ENCODE results near the gene DHRS2.
"Not testable (repeated sequence)": the region's sequence is repeated elsewhere in the genome, so short reads cannot be mapped to it uniquely, and the experiment has no call there.

Gene DHRS2, protein sequence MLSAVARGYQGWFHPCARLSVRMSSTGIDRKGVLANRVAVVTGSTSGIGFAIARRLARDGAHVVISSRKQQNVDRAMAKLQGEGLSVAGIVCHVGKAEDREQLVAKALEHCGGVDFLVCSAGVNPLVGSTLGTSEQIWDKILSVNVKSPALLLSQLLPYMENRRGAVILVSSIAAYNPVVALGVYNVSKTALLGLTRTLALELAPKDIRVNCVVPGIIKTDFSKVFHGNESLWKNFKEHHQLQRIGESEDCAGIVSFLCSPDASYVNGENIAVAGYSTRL

DNA sequence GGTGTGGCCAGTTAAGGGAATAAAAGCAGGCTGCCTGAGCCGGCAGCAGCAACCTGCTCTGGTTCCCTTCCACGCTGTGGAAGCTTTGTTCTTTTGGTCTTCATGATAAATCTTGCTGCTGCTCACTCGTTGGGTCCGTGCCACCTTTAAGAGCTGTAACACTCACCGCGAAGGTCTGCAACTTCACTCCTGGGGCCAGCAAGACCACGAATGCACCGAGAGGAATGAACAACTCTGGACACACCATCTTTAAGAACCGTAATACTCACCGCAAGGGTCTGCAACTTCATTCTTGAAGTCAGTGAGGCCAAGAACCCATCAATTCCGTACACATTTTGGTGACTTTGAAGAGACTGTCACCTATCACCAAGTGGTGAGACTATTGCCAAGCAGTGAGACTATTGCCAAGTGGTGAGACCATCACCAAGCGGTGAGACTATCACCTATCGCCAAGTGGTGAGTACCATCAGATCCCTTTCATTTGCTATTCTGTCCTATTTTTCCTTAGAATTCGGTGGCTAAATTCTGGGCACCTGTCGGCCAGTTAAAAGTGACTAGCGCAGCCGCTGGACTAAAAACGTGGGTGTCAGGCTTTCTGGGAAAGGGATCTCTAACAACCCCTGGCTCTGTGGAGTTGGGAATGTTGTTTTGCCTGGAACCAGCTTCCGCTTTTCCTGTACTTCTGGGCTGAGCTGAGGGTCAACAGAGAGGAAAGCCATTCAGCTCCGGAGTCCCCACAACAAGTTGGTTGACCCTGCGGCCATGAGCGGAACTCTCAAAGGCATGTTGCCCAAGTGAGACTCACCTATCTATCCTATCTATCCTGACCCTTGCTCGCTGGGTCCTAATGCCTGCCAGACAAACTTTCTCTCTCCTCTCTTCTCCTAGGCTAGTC lies at the start of gene DHRS2:
Gene DHRS2, plus strand, starts transcription at position 48 of the 895 bp plus-strand sequence. CDS start 2,501 bp downstream, outside the sequence.
- no peak for DNase-seq

DNA sequence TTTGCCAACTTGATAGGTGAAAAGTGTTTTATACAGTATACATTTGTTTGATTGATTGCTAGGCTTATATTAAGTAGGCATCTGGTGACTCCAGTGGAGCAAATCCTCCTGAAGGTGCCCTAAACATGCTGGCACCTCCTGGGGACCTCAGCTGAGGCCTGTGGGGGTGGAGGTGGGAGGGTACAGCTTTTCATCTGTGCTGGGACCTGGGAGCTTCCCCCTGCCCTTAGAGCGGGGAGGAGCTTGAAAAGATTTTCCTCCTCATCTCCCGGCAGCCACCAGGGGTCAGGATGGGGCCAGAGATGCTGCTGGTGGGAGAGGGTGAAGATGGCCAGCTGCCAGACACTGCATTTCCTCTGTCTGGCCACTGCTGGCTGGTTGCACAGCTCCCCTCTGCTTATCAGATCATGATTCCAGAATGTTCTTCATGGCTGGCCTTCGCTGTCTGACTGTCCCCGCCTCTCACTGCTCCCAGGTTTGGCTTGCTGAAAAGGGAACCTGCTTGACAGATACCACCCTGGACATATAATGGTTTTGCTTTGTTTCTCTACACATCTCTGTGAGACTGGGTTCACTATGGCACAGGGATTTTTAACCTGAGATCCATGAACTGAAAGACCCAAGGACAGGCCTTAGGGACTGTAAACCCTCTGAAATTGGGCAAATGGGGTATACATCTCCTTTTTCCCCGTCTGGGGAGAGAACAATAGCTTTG lies 47.1 kb upstream of the DHRS2 start:
- DNase-seq, result peak; percentile 86 to 89

DNA sequence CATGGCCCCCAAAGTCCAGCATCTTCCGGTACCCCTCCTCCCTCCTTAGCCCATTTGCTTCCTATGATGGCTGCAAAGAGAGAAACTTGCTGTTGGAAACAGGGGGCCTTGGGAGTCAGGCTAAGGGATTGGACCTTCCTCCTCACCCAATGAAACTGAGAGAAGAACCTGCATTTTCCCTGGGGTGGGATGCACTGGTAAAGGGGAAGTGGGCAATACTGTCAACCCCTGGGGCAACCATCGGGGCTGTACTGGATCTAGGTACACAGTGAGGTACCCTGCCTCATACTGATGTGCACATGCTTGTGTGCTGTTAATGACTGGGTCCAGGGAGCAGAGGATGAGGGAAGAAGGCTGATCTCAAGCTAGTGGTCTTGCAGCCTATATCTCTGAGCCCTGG lies 46.6 kb upstream of the DHRS2 start:
- no peak for DNase-seq

DNA sequence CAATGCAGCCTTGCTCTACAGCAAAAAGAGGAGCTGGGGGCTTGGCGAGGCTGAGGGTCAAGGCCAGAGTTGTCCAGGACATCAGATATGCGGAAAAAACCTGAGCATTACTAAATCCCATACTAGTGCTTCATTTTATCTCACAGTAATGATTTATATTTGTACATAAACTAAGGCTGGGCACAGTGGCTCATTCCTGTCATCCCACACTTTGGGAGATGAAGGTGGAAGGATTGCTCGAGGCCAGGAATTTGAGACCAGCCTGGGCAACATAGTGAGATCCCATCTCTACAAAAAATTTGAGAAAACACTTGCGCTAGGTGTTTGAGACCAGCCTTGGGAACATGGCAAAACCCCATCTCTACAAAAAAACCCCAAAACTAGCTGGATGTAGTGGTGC lies 46.0 kb upstream of the DHRS2 start:
- DNase-seq, result no peak

DNA sequence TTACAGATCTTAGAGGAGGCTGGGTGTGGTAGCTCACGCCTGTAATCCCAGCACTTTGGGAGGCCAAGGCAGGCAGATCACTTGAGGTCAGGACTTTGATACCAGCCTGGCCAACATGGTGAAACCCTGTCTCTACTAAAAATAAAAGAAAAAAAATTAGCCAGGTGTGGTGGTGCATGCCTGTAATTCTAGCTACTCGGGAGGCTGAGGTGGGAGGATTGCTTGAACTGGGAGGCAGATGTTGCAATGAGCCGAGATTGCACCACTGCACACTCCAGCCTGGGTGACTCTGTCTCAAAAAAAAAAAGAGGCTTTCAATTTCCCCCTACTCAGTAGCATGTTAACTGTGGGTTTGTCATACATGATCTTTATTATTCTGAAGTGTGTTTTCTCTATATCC lies 42.0 kb upstream of the DHRS2 start:
- not testable (repeated sequence) for DNase-seq

DNA sequence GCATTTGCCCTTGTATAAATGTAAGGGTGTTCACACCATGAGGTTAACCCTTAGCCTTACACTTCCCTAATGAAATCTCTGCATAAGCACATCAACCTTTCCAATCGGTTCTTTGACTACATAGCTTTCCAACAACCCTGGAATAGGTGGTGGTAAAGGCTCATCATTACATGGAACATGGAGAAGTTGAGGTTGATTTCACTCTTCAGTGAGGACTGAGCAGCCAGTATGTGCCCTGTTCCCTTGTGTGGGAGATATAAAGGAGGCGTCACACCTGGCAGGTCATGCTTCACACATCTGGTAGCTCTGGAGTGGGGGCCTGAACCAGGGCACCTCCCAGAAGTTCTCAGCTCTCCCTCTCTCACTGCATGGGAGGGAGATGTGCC lies 35.8 kb upstream of the DHRS2 start:
- no peak for DNase-seq

DNA sequence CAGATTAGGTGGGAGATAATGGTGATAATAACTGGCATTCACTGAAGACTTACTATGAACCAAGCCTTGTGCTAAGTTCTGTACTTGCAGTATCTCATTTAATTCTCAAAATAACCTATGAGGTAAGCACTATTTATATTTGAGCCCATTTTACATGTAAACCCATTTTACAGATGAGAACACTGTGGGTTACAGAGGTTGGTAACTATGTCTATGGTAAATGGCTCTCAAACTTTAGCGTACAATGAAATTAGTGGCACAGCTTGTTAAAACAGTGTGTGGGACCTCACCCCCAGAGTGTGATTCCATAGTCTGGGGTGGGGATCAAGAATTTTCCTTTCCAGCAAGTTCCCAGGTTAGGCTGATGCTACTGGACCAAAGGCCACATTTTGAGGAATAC lies 35.4 kb upstream of the DHRS2 start:
- no peak for DNase-seq

DNA sequence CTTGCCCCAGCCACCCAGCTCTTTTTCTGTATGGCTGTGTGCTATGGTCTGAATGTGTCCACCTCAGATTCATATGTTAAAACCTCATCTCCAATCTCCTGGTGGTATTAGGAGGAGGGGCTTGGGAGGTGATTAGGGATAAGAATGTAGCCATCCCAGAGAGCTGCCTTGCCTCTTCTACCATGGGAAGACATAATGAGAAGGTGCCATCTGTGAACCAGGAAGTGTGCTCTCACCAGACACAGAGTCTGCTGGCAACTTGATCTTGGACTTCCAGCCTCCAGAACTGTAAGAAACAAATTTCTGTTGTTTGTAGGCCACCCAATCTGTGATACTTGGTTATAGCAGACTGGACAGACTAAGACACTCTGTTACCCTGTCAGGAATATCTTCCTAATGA lies 34.7 kb upstream of the DHRS2 start:
- DNase-seq, result no peak

DNA sequence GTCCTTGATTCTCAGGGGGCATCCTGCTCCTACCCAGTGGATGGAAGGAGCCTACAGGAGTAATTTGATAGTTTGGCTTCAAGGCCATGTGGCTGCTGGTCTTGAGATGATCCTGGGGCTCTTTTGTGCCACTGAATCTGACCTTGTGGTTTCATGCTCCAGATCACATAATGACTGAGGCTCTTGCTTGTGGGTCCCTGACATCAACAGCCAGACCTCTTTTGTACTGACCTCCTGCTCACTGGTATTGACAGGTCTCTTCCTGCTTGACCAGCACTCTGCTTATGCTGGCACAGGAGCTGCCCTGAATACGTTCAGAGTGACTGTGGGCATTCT lies 34.4 kb upstream of the DHRS2 start:
- DNase-seq, result no peak

DNA sequence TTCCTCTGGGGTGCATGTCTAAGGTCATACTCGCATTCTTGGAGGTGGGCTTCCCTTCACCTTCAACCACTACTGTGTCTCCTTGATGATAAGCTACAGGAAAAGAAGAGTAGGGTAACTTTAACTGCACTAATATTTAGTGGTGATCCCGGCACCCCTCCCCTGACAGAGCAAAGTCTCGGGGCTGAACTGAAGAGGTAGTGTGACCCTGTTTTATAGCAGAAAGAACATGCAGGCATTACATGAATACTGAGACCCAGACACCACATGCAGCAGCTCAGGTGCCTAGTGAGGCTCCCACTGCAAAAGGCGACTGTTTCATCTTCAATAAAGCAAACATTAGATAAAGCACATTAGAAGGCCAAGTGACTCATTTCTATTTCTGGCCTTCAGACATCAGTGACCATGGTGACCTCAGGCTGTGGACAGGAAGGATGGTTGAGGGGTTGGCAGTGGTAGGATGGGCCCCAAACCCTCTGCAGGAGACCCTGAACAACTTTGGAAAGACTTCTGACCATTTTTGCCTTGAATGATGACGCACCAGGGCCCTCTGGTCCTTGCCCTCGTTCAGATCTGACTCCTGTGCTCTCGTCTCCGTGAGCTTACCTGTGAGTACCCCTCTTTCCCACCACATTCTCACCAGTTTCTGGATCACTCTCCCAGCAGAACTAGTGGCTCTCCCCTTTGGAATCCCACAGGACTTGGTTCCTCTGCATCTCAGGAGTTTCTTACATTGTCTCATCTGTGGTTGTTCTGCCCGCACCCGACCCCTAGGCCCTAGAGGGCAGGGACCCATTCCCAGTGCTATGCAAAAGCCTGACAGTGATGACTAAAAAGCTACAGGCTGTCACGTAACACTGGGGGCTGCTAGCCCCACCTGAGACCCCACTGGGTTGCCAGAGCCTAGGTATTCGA lies 33.7 kb upstream of the DHRS2 start:
- no peak for DNase-seq

DNA sequence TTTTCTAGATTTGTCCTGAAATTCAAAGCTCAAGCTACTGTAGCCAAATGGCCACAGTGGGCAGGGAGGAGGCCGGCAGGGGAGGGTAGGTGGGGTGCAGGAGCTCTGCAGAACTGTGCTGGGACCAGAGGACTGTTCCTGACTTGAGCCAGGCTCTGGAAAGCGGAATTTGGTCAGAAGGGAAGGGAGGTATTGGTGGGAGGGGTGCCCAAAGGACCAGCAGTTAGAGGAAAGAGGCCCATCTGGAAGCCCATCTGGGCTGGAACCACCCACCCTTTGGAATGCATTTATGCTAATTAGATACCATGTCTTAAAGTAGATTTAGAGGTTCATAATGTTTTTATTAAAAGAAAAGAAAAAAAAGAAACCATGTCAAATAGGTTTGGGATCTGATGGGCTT lies 33.1 kb upstream of the DHRS2 start:
- no peak for DNase-seq

DNA sequence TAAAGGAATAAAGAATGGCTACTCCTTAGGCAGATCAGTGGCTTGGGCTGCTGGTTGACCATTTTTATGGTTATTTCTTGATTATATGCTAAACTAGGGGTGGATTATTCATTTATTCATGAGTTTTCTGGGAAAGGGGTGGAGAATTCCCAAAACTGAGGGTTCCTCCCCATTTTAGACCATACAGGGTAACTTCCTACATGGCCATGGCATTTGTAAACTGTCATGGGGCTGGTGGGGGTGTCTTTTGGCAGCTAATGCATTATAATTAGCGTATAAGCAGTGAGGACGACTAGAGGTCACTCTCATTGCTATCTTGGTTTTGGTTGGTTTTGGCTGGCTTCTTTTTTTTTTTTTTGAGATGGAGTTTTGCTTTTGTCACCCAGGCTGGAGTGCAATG lies 32.0 kb upstream of the DHRS2 start:
- DNase-seq, result no peak

DNA sequence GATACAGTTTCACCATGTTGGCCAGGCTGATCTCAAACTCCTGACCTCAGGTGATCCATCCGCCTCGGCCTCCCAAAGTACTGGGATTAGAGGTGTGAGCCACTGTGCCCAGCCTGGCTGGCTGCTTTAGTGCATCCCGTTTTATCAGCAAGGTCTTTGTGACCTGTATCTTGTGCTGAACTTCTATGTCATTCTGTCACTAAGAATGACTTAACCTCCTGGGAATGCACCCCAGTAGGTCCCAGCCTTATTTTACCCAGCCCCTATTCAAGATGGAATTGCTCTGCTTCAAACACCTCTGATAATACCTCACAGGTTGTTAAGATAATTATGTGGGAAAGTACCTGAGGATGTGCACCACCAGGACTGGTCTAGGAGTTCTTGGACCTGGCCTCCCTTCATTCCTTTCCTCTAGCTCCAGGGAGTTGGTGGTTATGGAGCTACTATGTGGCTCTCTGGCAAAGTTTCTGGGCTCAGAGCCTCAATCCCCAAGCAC lies 31.4 kb upstream of the DHRS2 start:
- no peak for DNase-seq

DNA sequence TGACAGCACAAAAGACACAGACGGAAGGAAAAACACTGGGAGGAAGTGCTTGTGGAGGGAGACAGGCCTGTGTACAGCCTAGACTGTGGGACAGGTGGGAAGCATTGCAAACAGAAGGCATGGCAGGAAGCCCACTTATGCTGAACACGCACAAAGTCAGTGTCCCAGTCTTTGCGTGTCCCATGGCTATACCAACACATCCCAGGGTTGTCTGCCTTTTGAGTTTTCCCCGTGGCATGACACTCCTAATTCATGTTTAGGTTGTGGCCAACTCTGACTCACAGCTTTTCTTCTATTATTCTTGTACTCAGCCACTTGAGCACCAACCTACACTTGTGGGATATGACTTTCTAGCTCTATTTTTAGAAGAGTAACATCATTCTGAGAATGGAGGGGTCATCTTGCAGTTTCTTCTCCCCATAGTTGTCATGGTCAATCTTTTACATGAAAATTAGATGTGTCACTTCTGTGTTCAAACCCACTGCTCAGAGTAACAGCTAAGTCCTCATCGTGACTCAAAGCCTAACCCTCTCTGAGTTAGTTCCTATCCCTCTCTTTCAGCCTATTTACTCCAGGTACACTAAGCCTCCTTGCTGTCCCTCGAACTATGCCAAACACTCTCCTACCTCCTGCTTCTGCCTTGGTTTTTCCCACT lies 30.1 kb upstream of the DHRS2 start:
- DNase-seq, result no peak

DNA sequence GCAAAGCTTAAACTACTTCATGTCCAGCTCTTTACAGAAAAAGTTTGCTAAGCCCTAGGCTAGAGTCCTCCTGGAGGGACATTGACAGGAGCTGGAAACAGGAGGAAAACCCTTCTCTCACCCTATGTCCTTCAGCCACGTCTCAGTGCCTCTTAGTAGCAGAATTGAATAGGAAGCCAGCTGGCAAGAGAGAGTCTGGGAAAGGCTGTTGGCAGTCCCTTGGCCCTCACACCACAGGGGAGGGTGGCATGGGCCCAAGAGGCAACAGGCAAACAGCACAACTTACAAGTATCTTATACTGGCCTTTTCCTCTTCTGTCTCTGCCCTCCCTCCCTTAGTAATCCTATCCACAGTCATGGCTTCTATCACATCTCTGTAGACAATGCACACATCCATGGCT lies 27.7 kb upstream of the DHRS2 start:
- no peak for DNase-seq

DNA sequence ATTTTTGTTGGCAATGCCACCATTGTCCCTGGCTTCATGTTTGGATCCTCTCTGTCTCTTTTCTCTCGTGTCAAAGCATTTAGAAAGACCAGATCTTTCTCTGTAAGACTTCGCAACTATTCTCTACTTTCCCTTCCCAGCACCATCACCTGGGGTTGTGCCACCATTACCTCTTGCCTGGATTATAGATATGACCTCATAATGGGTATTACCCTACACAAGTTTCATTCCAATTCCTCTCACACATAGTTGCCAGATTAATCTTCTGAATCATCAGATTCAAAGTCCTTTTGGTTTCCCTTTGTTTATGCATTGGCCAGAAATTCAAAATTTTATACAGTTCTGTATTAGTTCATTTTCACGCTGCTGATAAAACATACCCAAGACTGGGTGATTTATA lies 27.2 kb upstream of the DHRS2 start:
- DNase-seq, result no peak

DNA sequence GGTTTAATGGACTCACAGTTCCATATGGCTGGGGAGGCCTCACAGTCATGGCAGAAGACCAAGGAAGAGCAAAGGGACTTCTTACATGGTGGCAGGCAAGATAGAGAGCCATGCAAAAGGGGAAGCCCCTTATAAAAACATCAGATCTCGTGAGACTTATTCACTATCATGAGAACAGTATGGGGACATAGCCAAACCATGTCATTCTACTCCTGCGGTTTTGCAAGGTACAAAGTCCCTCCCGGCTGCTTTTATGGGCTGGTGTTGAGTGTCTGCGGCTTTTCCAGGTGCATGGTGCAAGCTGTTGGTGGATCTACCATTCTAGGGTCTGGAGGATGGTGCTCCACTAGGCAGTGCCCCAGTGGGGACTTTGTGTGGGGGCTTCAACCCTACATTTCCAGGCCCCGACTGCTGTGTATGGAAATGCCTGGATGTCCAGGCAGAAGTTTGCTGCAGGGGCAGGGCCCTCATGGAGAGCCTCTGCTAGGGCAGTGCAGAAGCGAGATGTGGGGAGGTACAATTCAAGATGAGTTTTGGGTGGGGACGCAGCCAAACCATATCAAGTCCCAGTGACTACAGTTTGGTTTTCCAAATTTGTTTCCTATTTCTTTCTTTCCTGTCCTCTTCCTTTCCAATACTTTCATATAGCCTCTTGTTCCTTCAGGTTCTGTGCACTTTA lies 26.6 kb upstream of the DHRS2 start:
- not testable (repeated sequence) for DNase-seq

DNA sequence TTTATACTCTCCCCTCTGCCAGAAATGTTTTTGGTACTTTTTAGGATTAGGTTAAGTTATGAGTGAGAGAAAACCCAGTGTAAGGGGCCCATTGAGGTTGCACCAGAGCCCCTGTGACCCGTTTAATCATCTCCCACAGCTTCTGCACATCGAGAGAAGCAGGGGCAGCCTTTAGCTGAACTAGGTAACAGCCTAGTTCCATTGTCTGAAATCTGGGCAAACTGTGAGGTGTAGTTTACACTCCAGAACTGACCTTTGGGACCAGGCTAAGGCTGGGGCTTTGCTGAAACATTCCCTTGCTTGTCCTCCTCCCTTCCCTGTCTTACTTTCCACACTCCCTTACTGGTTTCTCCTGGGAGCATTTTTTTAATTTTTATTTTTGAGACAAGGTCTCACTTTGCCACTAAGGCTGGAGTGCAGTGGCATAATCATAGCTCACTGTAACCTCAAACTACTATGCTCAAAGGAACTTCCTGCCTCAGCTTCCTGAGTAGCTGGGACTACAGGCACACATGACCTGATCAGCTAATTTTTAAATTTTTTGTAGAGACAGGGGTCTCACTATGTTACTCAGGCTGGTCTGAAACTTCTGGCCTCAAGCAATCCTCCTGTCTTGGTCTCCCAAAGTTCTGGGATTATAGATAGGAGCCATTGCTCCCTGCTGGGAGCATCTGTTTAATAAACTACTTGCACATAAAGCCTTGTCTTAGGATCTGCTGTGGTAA lies 25.9 kb upstream of the DHRS2 start:
- DNase-seq, result peak; percentile 56 to 65

DNA sequence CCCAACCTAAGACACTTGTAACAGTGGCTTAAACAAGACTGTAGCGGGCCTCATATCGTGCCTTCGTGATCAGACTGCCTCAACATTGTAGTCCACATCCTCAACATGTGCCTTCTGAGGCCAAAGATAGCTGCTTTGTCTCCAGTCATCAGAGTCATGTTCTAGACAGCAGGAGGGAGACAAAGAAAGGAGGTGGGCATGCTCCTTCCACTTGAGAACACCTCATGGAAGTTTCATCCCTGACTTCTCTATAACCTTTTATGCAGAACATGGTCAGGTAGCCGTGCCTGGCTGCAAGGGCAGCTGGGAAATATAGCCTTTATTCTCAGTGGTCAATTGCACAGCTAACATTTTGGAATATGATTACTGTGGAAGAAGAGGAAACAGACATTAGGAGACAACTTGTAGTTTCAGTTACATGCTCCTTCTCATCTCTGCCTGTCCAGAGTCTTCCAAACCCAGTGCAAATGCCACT lies 25.3 kb upstream of the DHRS2 start:
- peak in 1 of 2 experiments; percentile 16 for DNase-seq

DNA sequence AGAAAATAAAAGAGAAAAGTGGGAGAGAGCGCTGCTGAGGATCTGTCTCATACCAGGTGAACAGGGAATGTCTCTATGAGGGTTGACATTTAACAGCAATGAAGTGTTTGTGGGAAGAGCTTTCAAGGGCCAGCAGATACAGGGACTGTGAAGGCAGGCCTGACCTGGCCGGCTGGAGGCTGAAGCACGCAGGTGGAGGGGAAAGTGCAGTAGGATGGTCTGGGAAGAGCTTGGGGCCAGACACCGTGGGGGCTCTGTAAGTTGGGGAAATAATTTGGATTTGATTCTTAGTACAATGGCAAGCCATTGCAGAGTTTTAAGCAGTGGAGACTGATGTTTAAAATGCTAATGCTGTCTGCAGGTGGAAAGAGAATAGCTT lies 23.8 kb upstream of the DHRS2 start:
- no peak for DNase-seq

DNA sequence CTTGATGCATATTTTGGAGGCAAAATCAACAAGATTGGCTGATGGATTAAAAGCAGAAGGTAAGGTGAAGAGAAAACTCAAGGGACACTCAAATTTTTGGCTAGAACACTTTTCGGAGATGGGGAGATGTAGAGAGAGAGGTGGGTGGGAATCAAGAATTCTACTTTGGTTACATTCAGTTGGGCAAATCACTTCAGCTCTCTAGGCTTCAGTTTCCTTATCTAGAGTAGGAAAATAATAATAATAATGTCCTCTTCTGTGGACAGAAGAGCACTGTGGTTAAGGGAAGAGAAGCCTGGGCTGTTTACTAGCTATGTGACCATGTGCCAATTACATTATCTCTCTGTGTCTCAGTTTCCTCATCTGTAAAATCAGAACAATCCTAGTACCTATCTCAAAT lies 23.4 kb upstream of the DHRS2 start:
- DNase-seq, result no peak
